K562 (cell line): ENCODE measurements around the gene KLHL30. TPM values are rescaled to one million over a fixed set of nuclear protein-coding genes. Genes with fewer than 3 reads are reported as not detected.

ENCODE experiments used
- ATAC-seq: fragments of 200-7000 bp; cut with Tn5 transposase; 3 replicates; pipeline ENCODE4 v1.9.1; 2020; ENCODE audit warnings: moderate library complexity
- BruUV-seq: library from RNA; stranded (reverse); fragments of 400-500 nt; replicated peaks from 2 replicates; lab custom pipeline; 2021; lab: Mats Ljungman, UMichigan
- CTCF ChIA-PET: fragments of 300-600 bp; formaldehyde crosslinking; extraction: SDS; loops from one replicate; lab custom pipeline; 2021; ENCODE audit warnings: low intra/inter-chr PET ratio; lab: Yijun Ruan, JAX
- POLR2A ChIA-PET: fragments of 300-600, 350-650 bp; sonication (Branson Sonifier 250); formaldehyde crosslinking; extraction: SDS; loops from one replicate; lab custom pipeline; 2021; ENCODE audit warnings: antibody characterized with exemption, inconsistent platforms; lab: Yijun Ruan, JAX
- DNase-seq, 4 experiments: peaks; one replicate each; pipeline versions ENCODE4 v3.0.0 to v3.0.0-alpha.2; 2011 to 2018; ENCODE audit warnings: low spot score in 3 of 4, mixed read lengths in 3 of 4; ENCODE audit errors: extremely low read depth in 1 of 4
- FAIRE-seq: peaks from 2 replicates; lab custom pipeline; 2011; peaks lifted over from hg19 to GRCh38; lab: Jason Lieb, UNC
- H2AFZ ChIP-seq: 2 replicates; pipeline ENCODE4 v1.6.0; 2011; ENCODE audit warnings: low read depth, low read length, control low read depth, inconsistent platforms
- H3K27ac ChIP-seq: fragments of 200-600 bp; 3 replicates; pipeline ENCODE4 v1.8.0; 2011; ENCODE audit warnings: low read depth, mild to moderate bottlenecking, control low read depth, inconsistent platforms, low read length, moderate library complexity, mixed read lengths; ENCODE audit errors: extremely low read depth
- H3K27me3 ChIP-seq, 2 experiments: fragments of 300-600 bp in 1 of 2; 2 replicates in 1 of 2; 3 replicates in 1 of 2; pipeline versions ENCODE4 v1.6.0 to v1.8.0; 2011; ENCODE audit warnings: inconsistent platforms in 2 of 2, low read length in 2 of 2, mild to moderate bottlenecking in 1 of 2, mixed read lengths in 1 of 2, moderate library complexity in 1 of 2; ENCODE audit not compliant: control insufficient read depth in 2 of 2, insufficient read depth in 2 of 2
- H3K36me3 ChIP-seq: fragments of 300-600 bp; 3 replicates; pipeline ENCODE4 v1.8.0; 2011; ENCODE audit warnings: mild to moderate bottlenecking, low read length, inconsistent platforms; ENCODE audit not compliant: control insufficient read depth, insufficient read depth
- H3K4me1 ChIP-seq, 2 experiments: fragments of 200-600 bp in 1 of 2; replicated peaks in 1 of 2; 2 replicates in 1 of 2; 3 replicates in 1 of 2; pipeline versions ENCODE4 v1.5.1 to v1.8.0; 2011; ENCODE audit warnings: inconsistent platforms in 2 of 2, low read length in 2 of 2, mild to moderate bottlenecking in 1 of 2, mixed read lengths in 1 of 2, moderate library complexity in 1 of 2; ENCODE audit not compliant: control insufficient read depth in 2 of 2, insufficient read depth in 2 of 2
- H3K4me2 ChIP-seq: 2 replicates; pipeline ENCODE4 v1.6.1; 2011; ENCODE audit warnings: low read length, control low read depth, inconsistent platforms, mixed read lengths; ENCODE audit not compliant: insufficient read depth
- H3K4me3 ChIP-seq: fragments of 200-600 bp; sonication (generic), shearing (Covaris generic); 2 replicates; pipeline ENCODE4 v1.5.1; 2016; ENCODE audit warnings: control low read depth, inconsistent platforms
- H3K79me2 ChIP-seq: fragments of 200-600 bp; 3 replicates; pipeline ENCODE4 v1.8.0; 2011; ENCODE audit warnings: low read length, inconsistent platforms; ENCODE audit not compliant: control insufficient read depth, insufficient read depth
- H3K9ac ChIP-seq, 2 experiments: 2 replicates each; pipeline versions ENCODE4 v1.6.0 to v1.6.1; 2011; ENCODE audit warnings: low read depth in 2 of 2, low read length in 2 of 2, control low read depth in 1 of 2, inconsistent platforms in 1 of 2, mild to moderate bottlenecking in 1 of 2, mixed read lengths in 1 of 2; ENCODE audit not compliant: insufficient read depth in 1 of 2
- H3K9me1 ChIP-seq: one replicate; pipeline ENCODE4 v1.6.0; 2011; ENCODE audit warnings: inconsistent platforms, mild to moderate bottlenecking, low read length, moderate library complexity; ENCODE audit not compliant: control insufficient read depth, insufficient read depth
- H3K9me3 ChIP-seq: replicated peaks from 2 replicates; pipeline ENCODE4 v1.5.1; 2011; ENCODE audit warnings: low read depth, low read length, inconsistent platforms; ENCODE audit not compliant: control insufficient read depth, insufficient read depth
- H4K20me1 ChIP-seq: replicated peaks from 2 replicates; pipeline ENCODE4 v1.6.1; 2011; ENCODE audit warnings: low read length, inconsistent platforms, mixed read lengths; ENCODE audit not compliant: control insufficient read depth, insufficient read depth
- ARHGAP35 ChIP-seq: fragments of 450-650 bp; IDR thresholded peaks from 2 replicates; pipeline ENCODE4 v1.6.1; 2018; ENCODE audit not compliant: partially characterized antibody
- CREB3 ChIP-seq: fragments of 450-650 bp; conservative IDR thresholded peaks from 2 replicates; pipeline ENCODE4 v1.6.1; 2016; ENCODE audit warnings: missing genetic modification characterization, low read depth, mild to moderate bottlenecking, missing compliant biosample characterization, moderate library complexity
- IRF9 ChIP-seq: fragments of 450-650 bp; IDR thresholded peaks from 2 replicates; pipeline ENCODE4 v1.6.1; 2016; ENCODE audit warnings: missing biosample characterization, missing genetic modification characterization
- JUNB ChIP-seq: fragments of 450-650 bp; formaldehyde crosslinking; conservative IDR thresholded peaks from 2 replicates; pipeline ENCODE4 v1.4.0; 2020; ENCODE audit warnings: mild to moderate bottlenecking
- KLF1 ChIP-seq: fragments of 450-650 bp; IDR thresholded peaks from 2 replicates; pipeline ENCODE4 v1.6.1; 2016; ENCODE audit warnings: missing genetic modification characterization, missing compliant biosample characterization
- MNT ChIP-seq, 2 experiments: fragments of 450-650 bp; conservative IDR thresholded peaks; 2 replicates each; pipeline ENCODE4 v1.6.1; 2017; ENCODE audit warnings: mild to moderate bottlenecking in 2 of 2, moderate library complexity in 2 of 2
- POLR2AphosphoS2 ChIP-seq: IDR thresholded peaks from 2 replicates; pipeline ENCODE4 v1.6.1; 2012; ENCODE audit warnings: low read length, improper control_type of control experiment
- PYGO2 ChIP-seq: fragments of 450-650 bp; IDR thresholded peaks from 2 replicates; pipeline ENCODE4 v1.6.1; 2016; ENCODE audit warnings: mild to moderate bottlenecking, missing genetic modification characterization, moderate library complexity, missing compliant biosample characterization
- RBM14 ChIP-seq: fragments of 200-400 bp; formaldehyde crosslinking; IDR thresholded peaks from 2 replicates; pipeline ENCODE4 v1.6.1; 2018; ENCODE audit warnings: low read depth, mild to moderate bottlenecking, low read length, moderate library complexity, borderline replicate concordance; ENCODE audit not compliant: insufficient read depth
- SMAD2 ChIP-seq: fragments of 150-350 bp; IDR thresholded peaks from 2 replicates; pipeline ENCODE4 v1.6.1; 2014; ENCODE audit warnings: low read depth, mild to moderate bottlenecking, low read length
- SRSF3 ChIP-seq: fragments of 200-400 bp; formaldehyde crosslinking; IDR thresholded peaks from 2 replicates; pipeline ENCODE4 v1.6.1; 2016; ENCODE audit warnings: mild to moderate bottlenecking, low read length, moderate library complexity; ENCODE audit not compliant: insufficient read depth
- ZBTB8A ChIP-seq: fragments of 450-650 bp; IDR thresholded peaks from 2 replicates; pipeline ENCODE4 v1.6.1; 2018; ENCODE audit warnings: mild to moderate bottlenecking, moderate library complexity; ENCODE audit not compliant: partially characterized antibody
- ZNF316 ChIP-seq: fragments of 450-650 bp; IDR thresholded peaks from 2 replicates; pipeline ENCODE4 v1.6.1; 2016
- ZNF431 ChIP-seq: sonication (generic); formaldehyde crosslinking; IDR thresholded peaks from 2 replicates; pipeline ENCODE4 v1.8.0; 2022; ENCODE audit warnings: mild to moderate bottlenecking, missing genetic modification reagents
- ZNF57 ChIP-seq: fragments of 450-650 bp; formaldehyde crosslinking; IDR thresholded peaks from 2 replicates; pipeline ENCODE4 v1.4.0; 2020; ENCODE audit warnings: mild to moderate bottlenecking, moderate library complexity
- ZZZ3 ChIP-seq: fragments of 450-650 bp; IDR thresholded peaks from 2 replicates; pipeline ENCODE4 v1.6.1; 2016; ENCODE audit warnings: antibody characterized with exemption, mild to moderate bottlenecking, moderate library complexity
- WGBS: fragments of 100-300 bp; shearing (Covaris generic); methylation state at CpG from one replicate; pipeline ENCODE4 v1.1.6; 2016; ENCODE audit warnings: low coverage, mixed read lengths; ENCODE audit not compliant: insufficient coverage; ENCODE audit errors: missing lambda C conversion rate; 5-methylcytosine and 5-hydroxymethylcytosine counted together
- in situ Hi-C: fragments of 300-500 bp; cut with MboI; formaldehyde crosslinking; loops from 4 replicates; pipeline ENCODE4 v1.15.0; 2018; ENCODE audit warnings: inconsistent platforms, mixed read lengths
- intact Hi-C: fragments of 100-400 bp; cut with micrococcal nuclease; formaldehyde crosslinking; loops from 2 replicates; pipeline ENCODE4 v1.14.2; 2022
- polyA plus RNA-seq, 8 experiments: library from polyadenylated mRNA; depleted of rRNA in 4 of 8; stranded (reverse) in 5 of 8; unstranded in 3 of 8; fragments of >200 nt; fragmentation: Nextera tagmentation in 2 of 8; fragmentation: Illumina TruSeq in 1 of 8; extraction: Ambion mirVana in 2 of 8; extraction: Trizol in 1 of 8; gene quantifications; 2 replicates each; pipeline versions ENCODE4 v1.2.1 to v1.2.3, GENCODE V29; 2011 to 2014; ENCODE audit warnings: inconsistent platforms in 1 of 8, missing spikeins in 1 of 8
- total RNA-seq, 7 experiments: library from RNA; depleted of rRNA in 6 of 7; stranded (reverse); fragments of >200 nt in 6 of 7; fragmentation: Illumina TruSeq in 2 of 7; extraction: Trizol in 2 of 7; gene quantifications; 2 replicates each; pipeline versions ENCODE4 v1.2.1 to v1.2.3, GENCODE V29; 2011 to 2021; ENCODE audit warnings: low replicate concordance in 1 of 7
- TF ChIP-seq, protein P1 (sequence below): fragments of 200-800 bp; sonication (Bioruptor generic); IDR thresholded peaks from 2 replicates; pipeline ENCODE4 v1.6.1; 2017; ENCODE audit warnings: missing genetic modification characterization, missing compliant biosample characterization

Gene KLHL30
- total and polyA plus RNA-seq, 9 of the 15 experiments (the other 6 are each of a cell fraction or from before 2014, with no cell fraction given): 0.04 TPM; not detected in 8

DNA sequence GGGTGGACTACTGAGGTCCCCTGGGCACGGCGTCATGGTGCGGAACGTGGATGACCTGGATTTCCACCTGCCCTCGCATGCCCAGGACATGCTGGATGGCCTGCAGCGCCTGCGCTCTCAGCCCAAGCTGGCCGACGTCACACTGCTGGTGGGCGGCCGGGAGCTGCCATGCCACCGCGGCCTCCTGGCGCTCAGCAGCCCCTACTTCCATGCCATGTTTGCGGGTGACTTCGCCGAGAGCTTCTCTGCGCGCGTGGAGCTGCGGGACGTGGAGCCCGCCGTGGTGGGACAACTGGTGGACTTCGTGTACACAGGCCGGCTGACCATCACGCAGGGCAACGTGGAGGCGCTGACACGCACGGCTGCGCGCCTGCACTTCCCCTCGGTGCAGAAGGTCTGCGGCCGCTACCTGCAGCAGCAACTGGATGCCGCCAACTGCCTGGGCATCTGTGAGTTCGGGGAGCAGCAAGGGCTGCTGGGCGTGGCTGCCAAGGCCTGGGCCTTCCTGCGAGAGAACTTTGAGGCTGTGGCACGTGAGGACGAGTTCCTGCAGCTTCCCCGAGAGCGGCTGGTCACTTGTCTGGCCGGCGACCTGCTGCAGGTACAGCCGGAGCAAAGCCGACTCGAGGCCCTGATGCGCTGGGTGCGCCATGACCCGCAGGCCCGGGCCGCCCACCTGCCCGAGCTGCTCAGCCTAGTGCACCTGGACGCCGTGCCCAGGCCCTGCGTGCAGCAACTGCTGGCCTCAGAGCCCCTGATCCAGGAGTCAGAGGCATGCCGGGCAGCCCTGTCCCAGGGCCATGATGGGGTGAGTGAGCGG, 2.5 kb downstream of the KLHL30 start:
- Histone ChIP-seq H2AFZ (no peak overlapping the region), H3K4me2 (no peak overlapping the region)
- 30% methylated on average over 21 of the region's 60 CpGs for WGBS
- TF ChIP-seq SMAD2: no peak
- TF ChIP-seq CREB3: no peak
- TF ChIP-seq SRSF3: no peak
- no peak for TF ChIP-seq ARHGAP35
- TF ChIP-seq, protein P1, sequence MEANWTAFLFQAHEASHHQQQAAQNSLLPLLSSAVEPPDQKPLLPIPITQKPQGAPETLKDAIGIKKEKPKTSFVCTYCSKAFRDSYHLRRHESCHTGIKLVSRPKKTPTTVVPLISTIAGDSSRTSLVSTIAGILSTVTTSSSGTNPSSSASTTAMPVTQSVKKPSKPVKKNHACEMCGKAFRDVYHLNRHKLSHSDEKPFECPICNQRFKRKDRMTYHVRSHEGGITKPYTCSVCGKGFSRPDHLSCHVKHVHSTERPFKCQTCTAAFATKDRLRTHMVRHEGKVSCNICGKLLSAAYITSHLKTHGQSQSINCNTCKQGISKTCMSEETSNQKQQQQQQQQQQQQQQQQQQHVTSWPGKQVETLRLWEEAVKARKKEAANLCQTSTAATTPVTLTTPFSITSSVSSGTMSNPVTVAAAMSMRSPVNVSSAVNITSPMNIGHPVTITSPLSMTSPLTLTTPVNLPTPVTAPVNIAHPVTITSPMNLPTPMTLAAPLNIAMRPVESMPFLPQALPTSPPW (CRISPR knock-in tag): no peak
- TF ChIP-seq JUNB (CRISPR knock-in tag): no peak
- TF ChIP-seq ZNF316: no peak
- TF ChIP-seq ZNF431 (CRISPR knock-in tag): no peak
- TF ChIP-seq KLF1: no peak
- no peak for TF ChIP-seq RBM14
- TF ChIP-seq MNT (conservative IDR thresholded peaks at IDR 0.05): no peak
- TF ChIP-seq POLR2AphosphoS2: no peak
- TF ChIP-seq ZBTB8A: no peak
- TF ChIP-seq ZNF57: no peak
- no peak for TF ChIP-seq IRF9 (tag)
- TF ChIP-seq PYGO2 (tag): no peak
- no peak for TF ChIP-seq ZZZ3

More for the DNA sequence above, 2.5 kb downstream of the KLHL30 start:
- Histone ChIP-seq H3K9me3 (no peaks in the 10 kb centered on the region), H3K9ac (no peak overlapping the region), H3K4me1 (peaks cover 6 to 60% of the 10 kb centered on the region in 2 experiments; a peak in 4 of 5 replicates), H3K9me1 (no peaks in the 10 kb centered on the region), H3K27ac (no peak overlapping the region), H3K4me3 (no peak overlapping the region), H3K27me3 (peaks cover 0 to 5% of the 10 kb centered on the region in 2 experiments; a peak in 2 of 5 replicates), H3K79me2 (no peaks in the 10 kb centered on the region), H4K20me1 (peaks cover 2% of the 10 kb centered on the region; the same call in 1 of the 2 replicates), H3K36me3 (no peaks in the 10 kb centered on the region)
- BruUV-seq: no TSS peak
- in situ Hi-C loops: no loop called here
- FAIRE-seq (no peak), ATAC-seq (no peak), DNase-seq (no peak)
- POLR2A ChIA-PET: no interaction called here
- CTCF ChIA-PET: interaction anchor here (1.0 to 1.1 kb wide), 2 partner anchors 282 to 285 kb away, joined by 3 read pairs; no protein-coding TSS in a partner anchor
- intact Hi-C loops: no loop called here
